ENCODE data around the gene SMYD3. TPM values are rescaled to one million over a fixed set of nuclear protein-coding genes. Genes with fewer than 3 reads are reported as not detected.

Gene SMYD3
- total RNA-seq, 2 experiments from 2014 or later, result 17.1 TPM

DNA sequence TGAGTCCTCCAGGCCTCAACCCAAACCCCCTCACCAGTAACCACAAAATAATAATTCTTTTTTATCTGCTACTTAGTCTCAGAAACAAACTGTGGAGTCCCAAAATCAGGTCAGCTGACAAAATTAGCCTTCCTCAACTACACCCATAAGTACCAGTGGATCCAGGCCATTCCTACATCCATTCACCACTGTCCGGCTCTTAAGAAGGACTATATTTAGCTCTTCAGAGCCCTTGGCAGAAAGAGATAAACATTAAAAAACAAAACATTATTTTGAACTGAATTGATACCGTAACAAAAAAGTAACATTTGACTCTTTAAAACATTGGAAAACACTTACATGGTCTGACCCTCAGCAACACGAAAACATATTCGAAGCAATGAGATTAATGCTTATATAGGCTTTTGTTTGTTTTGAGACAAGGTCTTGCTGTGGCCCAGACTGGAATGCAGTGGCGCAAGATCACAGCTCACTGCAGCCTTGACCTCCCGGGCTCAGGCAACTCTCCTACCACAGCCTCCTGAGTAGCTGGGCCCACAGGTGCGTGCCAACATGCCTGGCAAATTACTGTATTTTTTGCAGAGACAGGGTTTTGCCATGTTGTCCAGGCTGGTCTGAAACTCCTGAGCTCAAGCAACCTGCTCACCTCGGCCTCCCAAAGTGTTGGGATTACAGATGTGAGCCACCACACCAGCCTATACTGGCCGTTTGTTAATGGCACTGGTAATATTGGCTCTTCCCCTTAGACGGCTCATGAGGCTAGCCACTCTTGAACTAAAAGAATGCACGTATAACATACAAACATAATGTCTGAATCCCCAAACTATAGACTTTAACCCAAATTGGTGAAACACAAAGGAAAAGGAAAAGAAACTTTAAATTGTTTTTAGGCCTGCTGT lies 330.7 kb downstream of the SMYD3 start:
- Mint-ChIP-seq H3K27ac (no peak overlapping the region), H3K27me3 (no peaks in the 10 kb centered on the region), H3K36me3 (ENCODE audit: low read depth) (no peaks in the 10 kb centered on the region), H3K4me1 (peaks cover 3% of the 10 kb centered on the region), H3K4me3 (no peak overlapping the region), H3K9me3 (peaks cover 1% of the 10 kb centered on the region)
- POLR2A ChIA-PET, result no interaction called here
- DNase-seq, result no peak
- CTCF ChIA-PET, result interaction anchor here (0.6 kb wide), 1 partner anchor 344 kb away, joined by 3 read pairs; no protein-coding TSS in a partner anchor

DNA sequence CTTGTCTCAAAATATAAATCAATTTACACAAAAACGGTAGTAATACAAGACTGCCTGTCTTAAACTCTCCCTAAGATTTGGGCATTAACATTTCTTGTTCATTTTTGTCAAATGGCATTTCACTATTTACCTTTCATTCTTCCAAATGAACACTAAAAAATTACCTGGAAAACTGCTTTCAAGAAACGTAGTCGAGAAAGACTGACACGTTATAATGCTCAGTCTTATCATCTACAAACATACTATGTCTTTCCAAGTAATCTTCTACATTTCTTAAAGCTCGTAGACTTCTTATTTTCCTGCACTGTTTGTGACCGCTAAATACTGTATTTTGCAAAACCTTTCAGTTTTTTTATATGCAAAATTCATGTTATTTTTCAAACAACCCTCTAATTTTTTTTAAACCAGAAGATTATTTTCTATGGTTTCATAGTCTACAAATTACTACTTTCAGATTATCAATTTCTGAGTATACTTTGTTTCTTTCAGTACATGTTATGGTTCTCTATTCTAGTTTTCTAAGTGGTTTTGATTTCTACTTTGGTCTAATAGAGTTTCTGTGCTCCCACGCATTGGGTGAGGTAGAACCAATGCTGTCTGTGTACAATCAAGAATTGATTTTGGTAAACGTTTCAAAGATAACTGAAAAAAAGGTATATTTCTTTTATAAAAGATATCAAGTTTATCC lies 336.4 kb downstream of the SMYD3 start:
- no peaks in the 10 kb centered on the region for H3K36me3 Mint-ChIP-seq (ENCODE audit: low read depth)
- H3K27ac Mint-ChIP-seq, result no peak overlapping the region
- no peaks in the 10 kb centered on the region for H3K27me3 Mint-ChIP-seq
- H3K4me3 Mint-ChIP-seq, result no peak overlapping the region
- POLR2A ChIA-PET, result no interaction called here
- CTCF ChIA-PET, result no interaction called here
- no peak for DNase-seq
- H3K4me1 Mint-ChIP-seq, result no peaks in the 10 kb centered on the region
- no peaks in the 10 kb centered on the region for H3K9me3 Mint-ChIP-seq

DNA sequence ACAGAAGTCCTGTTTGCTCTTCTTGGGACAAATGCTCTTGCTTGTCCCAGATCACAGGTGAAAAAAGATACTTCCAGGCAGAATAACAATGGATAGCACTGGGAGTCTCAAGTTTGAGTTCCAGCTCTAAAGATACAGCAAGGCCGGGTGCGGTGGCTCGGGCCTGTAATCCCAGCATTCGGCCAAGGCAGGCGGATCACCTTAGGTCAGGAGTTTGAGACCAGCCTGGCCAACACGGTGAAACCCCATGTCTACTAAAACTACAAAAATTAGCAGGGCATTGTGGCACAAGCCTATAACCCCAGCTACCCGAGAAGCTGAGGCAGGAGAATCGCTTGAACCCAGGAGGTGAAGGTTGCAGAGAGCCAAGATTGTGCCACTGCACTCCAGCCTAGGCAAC lies 337.6 kb downstream of the SMYD3 start:
- no peak for DNase-seq
- no peak overlapping the region for H3K27ac Mint-ChIP-seq
- H3K4me3 Mint-ChIP-seq, result no peak overlapping the region
- no peaks in the 10 kb centered on the region for H3K36me3 Mint-ChIP-seq (ENCODE audit: low read depth)
- ChIA-PET CTCF (no interaction called here), POLR2A (no interaction called here)
- H3K9me3 Mint-ChIP-seq, result no peaks in the 10 kb centered on the region
- H3K4me1 Mint-ChIP-seq, result no peaks in the 10 kb centered on the region
- H3K27me3 Mint-ChIP-seq, result no peaks in the 10 kb centered on the region

DNA sequence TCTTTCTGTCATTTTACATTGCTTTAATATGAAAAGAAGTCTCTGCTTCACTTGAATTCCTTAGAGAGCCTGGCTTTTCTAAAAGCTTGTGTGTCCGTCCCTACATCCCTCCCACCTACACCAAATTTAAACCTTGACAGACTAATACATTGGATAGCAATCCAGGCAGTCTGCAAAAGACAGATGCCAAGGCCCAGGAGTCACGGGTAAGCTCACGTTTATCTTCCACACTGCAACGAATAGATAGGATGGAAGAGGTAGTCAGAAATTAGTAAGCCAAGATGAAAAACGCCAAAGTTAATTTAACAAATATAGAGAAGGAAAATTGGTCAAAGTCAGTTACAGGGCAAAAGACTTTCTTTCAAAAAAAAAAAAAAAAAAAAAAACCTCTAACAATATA lies 338.1 kb downstream of the SMYD3 start:
- Mint-ChIP-seq H3K4me3 (no peak overlapping the region), H3K4me1 (no peaks in the 10 kb centered on the region), H3K9me3 (no peaks in the 10 kb centered on the region), H3K36me3 (ENCODE audit: low read depth) (no peaks in the 10 kb centered on the region), H3K27me3 (no peaks in the 10 kb centered on the region), H3K27ac (no peak overlapping the region)
- POLR2A ChIA-PET, result no interaction called here
- CTCF ChIA-PET, result no interaction called here
- no peak for DNase-seq

DNA sequence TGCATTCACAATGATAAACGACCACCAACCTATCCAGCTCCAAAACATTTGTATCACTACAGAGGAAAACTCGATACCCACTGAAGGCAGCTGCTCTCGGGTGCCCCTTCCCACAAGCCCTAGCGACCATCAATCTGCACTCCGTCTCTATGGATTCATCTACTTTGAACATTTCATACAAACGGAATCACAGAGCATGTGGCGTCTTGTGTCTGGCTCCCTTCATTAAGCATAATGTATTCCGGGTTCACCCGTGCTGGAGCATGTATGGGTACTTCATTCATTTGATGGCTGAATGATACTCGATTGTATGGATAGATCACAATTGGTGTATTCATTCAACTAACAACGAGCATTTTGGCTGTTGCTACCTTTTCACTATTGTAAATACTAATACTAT lies 340.2 kb downstream of the SMYD3 start:
- ChIA-PET POLR2A (no interaction called here), CTCF (interaction anchor here (0.6 kb wide), 1 partner anchor 150 kb away, joined by 3 read pairs; no protein-coding TSS in a partner anchor)
- Mint-ChIP-seq H3K9me3 (no peaks in the 10 kb centered on the region), H3K4me3 (no peak overlapping the region), H3K27ac (no peak overlapping the region), H3K36me3 (ENCODE audit: low read depth) (no peaks in the 10 kb centered on the region), H3K27me3 (no peaks in the 10 kb centered on the region), H3K4me1 (no peaks in the 10 kb centered on the region)
- DNase-seq, result no peak

DNA sequence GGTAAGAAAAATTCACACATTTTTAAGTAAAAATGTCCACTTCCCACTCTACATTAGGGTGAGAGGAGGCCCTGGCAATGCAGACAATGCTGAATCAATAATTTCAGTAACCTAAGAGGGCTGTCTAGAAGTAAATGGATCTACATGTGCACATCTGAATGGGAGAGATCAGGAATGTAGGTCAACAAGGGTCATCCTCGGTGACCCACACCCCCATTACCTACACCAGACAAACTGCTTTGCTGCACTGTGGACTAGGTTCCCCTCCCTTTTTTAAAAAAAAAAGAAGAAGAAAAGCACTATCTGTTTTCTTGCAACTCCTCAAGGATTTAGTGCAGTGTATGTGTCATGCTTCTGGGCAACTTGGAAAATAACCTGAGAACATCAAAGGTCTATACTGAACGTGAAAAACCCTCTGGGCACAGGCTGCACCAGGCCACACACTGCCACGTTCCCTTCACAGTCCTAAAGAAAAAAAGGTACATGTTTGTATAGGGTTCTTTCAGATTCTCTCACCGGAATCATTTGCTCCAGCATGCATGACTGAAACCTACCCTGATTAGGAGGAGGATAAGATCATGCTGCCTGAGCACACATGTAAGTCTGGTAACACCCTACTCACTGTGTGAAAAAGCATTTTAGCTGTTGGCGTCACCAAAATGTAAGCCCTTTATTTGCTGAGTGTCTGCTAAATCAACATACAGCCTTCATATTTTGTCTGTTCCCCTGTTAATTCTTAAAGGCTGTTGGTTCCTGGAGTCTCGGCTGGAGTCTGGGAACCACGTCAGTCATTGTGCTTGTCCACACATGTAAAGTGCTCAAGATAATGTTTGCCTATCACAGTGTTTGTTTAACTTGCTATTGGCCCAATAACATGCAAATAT lies 341.0 kb downstream of the SMYD3 start:
- Mint-ChIP-seq H3K36me3 (ENCODE audit: low read depth) (no peaks in the 10 kb centered on the region), H3K27ac (no peak overlapping the region), H3K4me1 (no peaks in the 10 kb centered on the region), H3K9me3 (no peaks in the 10 kb centered on the region), H3K4me3 (no peak overlapping the region), H3K27me3 (no peaks in the 10 kb centered on the region)
- POLR2A ChIA-PET, result no interaction called here
- CTCF ChIA-PET, result interaction anchor here (0.6 kb wide), 1 partner anchor 150 kb away, joined by 3 read pairs; no protein-coding TSS in a partner anchor
- DNase-seq, result no peak

DNA sequence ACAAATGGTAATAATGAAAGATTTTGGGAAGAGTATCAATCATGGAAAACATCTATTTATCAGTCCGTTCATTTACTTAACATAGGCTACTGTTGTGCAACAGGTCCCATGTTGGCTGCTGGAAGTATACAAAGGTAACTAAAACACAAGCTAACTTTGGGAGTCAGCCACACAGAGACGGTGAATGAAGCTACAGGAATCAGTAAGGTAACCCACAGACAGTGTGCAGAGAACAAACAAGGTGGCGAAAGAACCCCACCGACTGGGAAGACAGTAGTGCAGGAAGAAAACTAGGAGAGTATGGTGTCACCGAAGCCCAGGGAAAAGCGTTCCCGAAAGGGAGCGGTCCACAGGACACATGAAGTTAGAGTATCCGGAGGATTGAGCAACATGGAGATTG lies 342.3 kb downstream of the SMYD3 start:
- CTCF ChIA-PET, result interaction anchor here (1.4 kb wide), 1 partner anchor 34 kb away, joined by 3 read pairs; no protein-coding TSS in a partner anchor
- POLR2A ChIA-PET, result no interaction called here
- H3K27ac Mint-ChIP-seq, result no peak overlapping the region
- H3K4me3 Mint-ChIP-seq, result no peak overlapping the region
- no peaks in the 10 kb centered on the region for H3K9me3 Mint-ChIP-seq
- H3K27me3 Mint-ChIP-seq, result no peaks in the 10 kb centered on the region
- H3K36me3 Mint-ChIP-seq (ENCODE audit: low read depth), result no peaks in the 10 kb centered on the region
- no peaks in the 10 kb centered on the region for H3K4me1 Mint-ChIP-seq
- no peak for DNase-seq

DNA sequence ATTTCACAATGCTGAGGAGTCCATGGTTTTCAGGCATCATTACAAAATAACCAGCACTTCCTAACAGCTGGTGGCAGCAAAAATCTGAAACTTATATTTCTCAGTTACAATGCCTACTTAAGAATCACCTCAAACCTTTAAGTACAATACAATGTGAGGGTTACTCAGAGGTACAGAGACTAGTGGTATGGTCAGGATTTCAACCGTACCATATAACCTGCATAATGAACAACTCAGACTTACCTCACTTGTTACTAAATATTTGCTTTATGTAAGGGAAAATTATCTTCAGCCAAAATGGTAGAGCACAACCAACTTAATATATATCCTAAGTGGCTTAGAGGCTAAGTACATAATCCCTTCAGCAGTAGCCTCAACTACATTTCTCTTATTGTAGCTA lies 344.5 kb downstream of the SMYD3 start:
- CTCF ChIA-PET, result no interaction called here
- Mint-ChIP-seq H3K9me3 (no peaks in the 10 kb centered on the region), H3K4me3 (no peak overlapping the region), H3K27ac (no peak overlapping the region), H3K4me1 (no peaks in the 10 kb centered on the region), H3K36me3 (ENCODE audit: low read depth) (no peaks in the 10 kb centered on the region), H3K27me3 (no peaks in the 10 kb centered on the region)
- POLR2A ChIA-PET, result no interaction called here
- no peak for DNase-seq

DNA sequence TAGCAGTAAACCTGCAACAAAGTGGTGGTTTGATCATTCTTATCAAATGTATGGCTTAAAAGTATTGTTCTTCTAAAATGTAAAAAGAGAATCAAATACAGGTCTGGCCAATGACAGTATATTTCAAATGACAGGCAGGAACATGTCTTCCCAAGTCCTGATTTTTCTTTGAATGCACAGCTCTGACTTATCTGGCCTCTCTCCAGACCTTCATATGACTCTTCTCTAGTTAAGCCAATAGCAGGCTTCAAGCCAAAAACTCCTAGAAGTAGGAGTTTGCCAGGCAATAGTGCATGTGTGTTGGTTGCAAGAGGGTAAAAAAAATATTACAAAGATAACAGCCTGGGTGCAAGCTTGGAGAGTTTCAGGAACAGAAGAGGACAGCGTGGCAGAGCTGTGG lies 345.5 kb downstream of the SMYD3 start:
- H3K4me1 Mint-ChIP-seq, result no peaks in the 10 kb centered on the region
- no peaks in the 10 kb centered on the region for H3K27me3 Mint-ChIP-seq
- H3K27ac Mint-ChIP-seq, result no peak overlapping the region
- no peaks in the 10 kb centered on the region for H3K36me3 Mint-ChIP-seq (ENCODE audit: low read depth)
- ChIA-PET POLR2A (interaction anchor here (0.7 kb wide), 1 partner anchor 258 kb away, joined by 3 read pairs; no protein-coding TSS in a partner anchor), CTCF (no interaction called here)
- H3K9me3 Mint-ChIP-seq, result no peaks in the 10 kb centered on the region
- DNase-seq, result no peak
- no peak overlapping the region for H3K4me3 Mint-ChIP-seq

DNA sequence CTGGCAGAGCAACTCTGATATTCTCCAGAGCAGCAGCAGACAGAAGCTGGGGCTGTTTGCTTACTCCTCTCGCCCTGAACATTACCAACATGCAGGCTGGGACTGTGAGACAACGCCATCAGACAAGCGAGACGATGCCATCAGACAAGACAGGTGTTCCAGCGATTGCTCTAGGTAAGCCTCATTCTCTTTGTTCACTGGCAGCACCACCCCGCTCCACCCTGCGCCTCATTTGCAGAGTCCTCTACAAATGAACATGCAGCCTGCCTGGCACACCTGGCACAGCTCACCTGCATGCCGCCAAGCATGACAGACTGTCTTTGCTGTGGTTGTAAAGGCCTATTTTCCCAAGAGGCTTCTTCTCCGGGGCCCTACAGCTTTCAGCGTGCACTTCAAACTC lies 346.2 kb downstream of the SMYD3 start:
- ChIA-PET CTCF (no interaction called here), POLR2A (no interaction called here)
- Mint-ChIP-seq H3K36me3 (ENCODE audit: low read depth) (no peaks in the 10 kb centered on the region), H3K27me3 (no peaks in the 10 kb centered on the region), H3K4me1 (no peaks in the 10 kb centered on the region), H3K4me3 (no peak overlapping the region), H3K9me3 (no peaks in the 10 kb centered on the region), H3K27ac (no peak overlapping the region)
- DNase-seq, result no peak

DNA sequence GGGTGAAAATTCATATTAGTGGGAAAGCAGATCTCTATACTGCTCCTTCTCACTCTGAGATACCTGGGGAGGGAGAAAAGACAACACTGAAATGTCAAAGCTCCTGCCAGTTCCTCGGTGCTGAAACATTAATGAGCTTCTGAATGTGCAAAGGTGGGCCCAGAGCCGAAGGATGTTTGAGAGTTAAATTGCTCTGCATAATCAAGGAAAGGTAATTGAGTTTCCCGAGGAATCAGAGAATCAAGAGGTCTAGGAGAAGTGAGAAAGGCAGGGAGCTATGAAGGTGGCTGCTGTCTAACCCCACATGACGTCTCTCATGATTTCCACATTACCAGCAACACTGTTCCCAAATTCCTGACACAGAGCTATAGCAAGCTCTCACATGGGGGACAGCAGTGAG lies 346.7 kb downstream of the SMYD3 start:
- Mint-ChIP-seq H3K36me3 (ENCODE audit: low read depth) (no peaks in the 10 kb centered on the region), H3K4me3 (no peak overlapping the region), H3K27ac (no peak overlapping the region), H3K4me1 (no peaks in the 10 kb centered on the region), H3K9me3 (no peaks in the 10 kb centered on the region), H3K27me3 (no peaks in the 10 kb centered on the region)
- CTCF ChIA-PET, result no interaction called here
- POLR2A ChIA-PET, result no interaction called here
- DNase-seq, result no peak

DNA sequence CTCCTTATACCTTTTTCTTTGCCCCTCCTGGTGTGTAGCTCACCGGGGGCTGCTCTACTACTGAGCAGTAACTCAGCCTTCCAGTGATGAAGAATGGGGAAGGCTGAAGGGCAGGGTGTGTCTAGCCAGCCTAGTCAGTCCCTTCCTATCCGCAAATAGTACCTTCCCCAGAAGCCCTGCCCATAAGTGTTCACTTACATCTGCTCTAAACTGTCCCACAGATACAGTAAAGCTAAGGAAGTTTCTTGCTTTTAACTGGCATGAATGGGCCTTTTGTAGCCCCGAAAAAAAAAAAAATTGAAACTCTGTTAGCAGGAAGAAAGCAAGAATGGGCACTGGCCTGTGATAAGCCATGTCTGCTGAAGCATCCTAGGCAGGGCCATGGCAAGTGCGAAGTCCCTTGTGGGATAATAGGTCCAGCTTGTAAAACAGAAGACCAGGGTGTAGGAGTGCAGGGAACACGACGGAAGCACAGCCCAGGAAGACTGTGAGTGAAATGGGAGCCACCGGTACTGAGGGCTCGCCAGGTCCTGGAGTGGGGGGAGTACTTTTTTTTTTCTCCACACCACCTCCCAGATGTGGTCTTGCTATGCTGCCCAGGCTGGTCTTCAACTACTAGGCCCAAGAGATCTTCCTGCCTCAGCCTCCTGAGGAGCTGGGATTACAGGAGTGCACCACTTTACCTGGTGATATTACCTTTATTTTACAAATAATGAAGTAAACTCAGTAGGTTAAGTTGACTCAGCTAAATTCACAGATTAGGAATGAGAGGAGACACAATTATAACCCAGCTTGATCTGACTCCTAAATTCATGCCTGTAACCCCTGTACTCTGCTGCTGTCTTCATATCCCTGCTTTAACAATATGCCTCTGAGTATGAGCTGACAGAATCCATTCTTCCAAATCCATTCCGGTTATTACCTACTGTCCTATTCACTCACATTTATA lies 347.5 kb downstream of the SMYD3 start:
- H3K27me3 Mint-ChIP-seq, result no peaks in the 10 kb centered on the region
- H3K9me3 Mint-ChIP-seq, result no peaks in the 10 kb centered on the region
- H3K4me3 Mint-ChIP-seq, result no peak overlapping the region
- no peaks in the 10 kb centered on the region for H3K36me3 Mint-ChIP-seq (ENCODE audit: low read depth)
- POLR2A ChIA-PET, result no interaction called here
- no peak for DNase-seq
- no peaks in the 10 kb centered on the region for H3K4me1 Mint-ChIP-seq
- no peak overlapping the region for H3K27ac Mint-ChIP-seq
- CTCF ChIA-PET, result interaction anchor here (0.5 kb wide), 1 partner anchor 30 kb away, joined by 7 read pairs; no protein-coding TSS in a partner anchor

All from activated CD4-positive, alpha-beta T cell treated with anti-CD3 and anti-CD28 coated beads, Interleukin-2, amount 10 ng/mL, durations not matched to agents 7 days and 5 days (primary cell).